Measurements from ENCODE around the gene IL4. TPM values are rescaled to one million over a fixed set of nuclear protein-coding genes. Genes with fewer than 3 reads are reported as not detected.

Gene IL4
- polyA plus RNA-seq, 3 donors, result not detected

GRCh38 chr5:132662004-132662401 is 11.8 kb upstream of the IL4 start:
- H3K27ac ChIP-seq (ENCODE audit: low read depth in 1 of 2, low read length in 2 of 2), result no peak overlapping the region
- 94% methylated on average over 5 of the region's 9 CpGs for WGBS (ENCODE audit: insufficient coverage)
- Mint-ChIP-seq H3K27me3 (ENCODE audit: low read depth in 3 of 3) (peaks cover 6 to 11% (median 10%) of the 10 kb centered on the region in 3 donors), H3K36me3 (no peaks in the 10 kb centered on the region), H3K9me3 (peaks cover 0 to 3% (median 1%) of the 10 kb centered on the region in 7 donors), H3K27ac (peak overlapping the region in 1 of 7 donors; percentile 1), H3K4me1 (no peaks in the 10 kb centered on the region), H3K4me3 (no peak overlapping the region)
- intact Hi-C loops (cut with micrococcal nuclease), result no loop called here
- TF ChIP-seq, protein P1, sequence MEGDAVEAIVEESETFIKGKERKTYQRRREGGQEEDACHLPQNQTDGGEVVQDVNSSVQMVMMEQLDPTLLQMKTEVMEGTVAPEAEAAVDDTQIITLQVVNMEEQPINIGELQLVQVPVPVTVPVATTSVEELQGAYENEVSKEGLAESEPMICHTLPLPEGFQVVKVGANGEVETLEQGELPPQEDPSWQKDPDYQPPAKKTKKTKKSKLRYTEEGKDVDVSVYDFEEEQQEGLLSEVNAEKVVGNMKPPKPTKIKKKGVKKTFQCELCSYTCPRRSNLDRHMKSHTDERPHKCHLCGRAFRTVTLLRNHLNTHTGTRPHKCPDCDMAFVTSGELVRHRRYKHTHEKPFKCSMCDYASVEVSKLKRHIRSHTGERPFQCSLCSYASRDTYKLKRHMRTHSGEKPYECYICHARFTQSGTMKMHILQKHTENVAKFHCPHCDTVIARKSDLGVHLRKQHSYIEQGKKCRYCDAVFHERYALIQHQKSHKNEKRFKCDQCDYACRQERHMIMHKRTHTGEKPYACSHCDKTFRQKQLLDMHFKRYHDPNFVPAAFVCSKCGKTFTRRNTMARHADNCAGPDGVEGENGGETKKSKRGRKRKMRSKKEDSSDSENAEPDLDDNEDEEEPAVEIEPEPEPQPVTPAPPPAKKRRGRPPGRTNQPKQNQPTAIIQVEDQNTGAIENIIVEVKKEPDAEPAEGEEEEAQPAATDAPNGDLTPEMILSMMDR (IDR thresholded peaks at IDR 0.05), result no peak
- no peak for DNase-seq
- no peak overlapping the region for H3K9ac ChIP-seq (ENCODE audit: insufficient read depth, low read length, poor library complexity, severe bottlenecking)
- H3K4me3 ChIP-seq (replicated peaks in 1 of 3; ENCODE audit: low read depth in 2 of 3, low read length in 3 of 3), result no peak overlapping the region
- no peaks in the 10 kb centered on the region for H3K4me1 ChIP-seq (ENCODE audit: control insufficient read depth in 1 of 2, insufficient read depth in 2 of 2, low read length in 2 of 2)
- H3K4me2 ChIP-seq (replicated peaks; ENCODE audit: extremely low read depth, low read length, poor library complexity, severe bottlenecking), result no peak overlapping the region
- H4K20me1 ChIP-seq (ENCODE audit: insufficient read depth, low read length), result no peaks in the 10 kb centered on the region
- H3K27me3 ChIP-seq (ENCODE audit: control insufficient read depth in 2 of 2, insufficient read depth in 2 of 2, low read length in 2 of 2), result peaks cover 0 to 4% of the 10 kb centered on the region in 2 donors
- no peaks in the 10 kb centered on the region for H3K36me3 ChIP-seq (replicated peaks in 1 of 2; ENCODE audit: control insufficient read depth in 1 of 2, insufficient read depth in 2 of 2, low read length in 2 of 2)
- no peaks in the 10 kb centered on the region for H3K79me2 ChIP-seq (ENCODE audit: insufficient read depth, low read length)
- no peaks in the 10 kb centered on the region for H3K9me3 ChIP-seq (replicated peaks in 1 of 2; ENCODE audit: control insufficient read depth in 1 of 2, insufficient read depth in 1 of 2, low read length in 2 of 2)
- no peak overlapping the region for H2AFZ ChIP-seq (ENCODE audit: insufficient read depth, low read depth, low read length, poor library complexity, severe bottlenecking)

GRCh38 chr5:132662925-132663770 is 10.6 kb upstream of the IL4 start:
- intact Hi-C loops (cut with micrococcal nuclease), result no loop called here
- H3K9ac ChIP-seq (ENCODE audit: insufficient read depth, low read length, poor library complexity, severe bottlenecking), result no peak overlapping the region
- DNase-seq, result no peak

More at GRCh38 chr5:132662925-132663770, 10.6 kb upstream of the IL4 start:
- no peaks in the 10 kb centered on the region for H3K4me1 ChIP-seq (ENCODE audit: control insufficient read depth in 1 of 2, insufficient read depth in 2 of 2, low read length in 2 of 2)
- no peaks in the 10 kb centered on the region for H3K36me3 Mint-ChIP-seq
- no peaks in the 10 kb centered on the region for H3K27me3 ChIP-seq (ENCODE audit: control insufficient read depth in 2 of 2, insufficient read depth in 2 of 2, low read length in 2 of 2)
- H3K27me3 Mint-ChIP-seq (ENCODE audit: low read depth in 3 of 3), result peaks cover 0 to 4% (median 3%) of the 10 kb centered on the region in 3 donors
- H3K79me2 ChIP-seq (ENCODE audit: insufficient read depth, low read length), result no peaks in the 10 kb centered on the region
- TF ChIP-seq, protein P1 (IDR thresholded peaks at IDR 0.05), result no peak
- H3K4me3 ChIP-seq (replicated peaks in 1 of 3; ENCODE audit: low read depth in 2 of 3, low read length in 3 of 3), result no peak overlapping the region
- H2AFZ ChIP-seq (ENCODE audit: insufficient read depth, low read depth, low read length, poor library complexity, severe bottlenecking), result peak overlapping the region; percentile 27
- H3K9me3 Mint-ChIP-seq, result peaks cover 0 to 2% (median 0%) of the 10 kb centered on the region in 7 donors
- H3K27ac Mint-ChIP-seq, result peak overlapping the region in 1 of 7 donors; percentile 42
- no peaks in the 10 kb centered on the region for H3K36me3 ChIP-seq (replicated peaks in 1 of 2; ENCODE audit: control insufficient read depth in 1 of 2, insufficient read depth in 2 of 2, low read length in 2 of 2)
- 56% methylated on average over 22 of the region's 25 CpGs for WGBS (ENCODE audit: insufficient coverage)
- no peaks in the 10 kb centered on the region for H3K9me3 ChIP-seq (replicated peaks in 1 of 2; ENCODE audit: control insufficient read depth in 1 of 2, insufficient read depth in 1 of 2, low read length in 2 of 2)
- no peak overlapping the region for H3K4me3 Mint-ChIP-seq
- no peaks in the 10 kb centered on the region for H3K4me1 Mint-ChIP-seq
- no peaks in the 10 kb centered on the region for H4K20me1 ChIP-seq (ENCODE audit: insufficient read depth, low read length)
- no peak overlapping the region for H3K27ac ChIP-seq (ENCODE audit: low read depth in 1 of 2, low read length in 2 of 2)
- H3K4me2 ChIP-seq (replicated peaks; ENCODE audit: extremely low read depth, low read length, poor library complexity, severe bottlenecking), result no peak overlapping the region
